ENCODE data around the gene ZNF664. TPM values are rescaled to one million over a fixed set of nuclear protein-coding genes. Genes with fewer than 3 reads are reported as not detected.

The ZNF664 gene
- total RNA-seq, 1 donor from 2014 or later, result 134 TPM

- peaks cover 20% of the 10 kb centered on the region for H3K4me1 Mint-ChIP-seq (ENCODE audit: unreplicated experiment)
- no peak for TF ChIP-seq CTCF (IDR thresholded peaks at IDR 0.05)
- no peaks in the 10 kb centered on the region for H3K27me3 Mint-ChIP-seq (ENCODE audit: unreplicated experiment)
- no peaks in the 10 kb centered on the region for H3K9me3 Mint-ChIP-seq (ENCODE audit: unreplicated experiment)
- no peak overlapping the region for H3K27ac Mint-ChIP-seq (ENCODE audit: unreplicated experiment)
- DNase-seq (ENCODE audit: extremely low spot score, unreplicated experiment), result no peak
- peaks cover 7% of the 10 kb centered on the region for H3K36me3 Mint-ChIP-seq (ENCODE audit: unreplicated experiment)
- no peak overlapping the region for H3K4me3 Mint-ChIP-seq (ENCODE audit: unreplicated experiment)
Observed at GRCh38 chr12:123958876-123959275, 14.1 kb upstream of the ZNF664 start.

DNA sequence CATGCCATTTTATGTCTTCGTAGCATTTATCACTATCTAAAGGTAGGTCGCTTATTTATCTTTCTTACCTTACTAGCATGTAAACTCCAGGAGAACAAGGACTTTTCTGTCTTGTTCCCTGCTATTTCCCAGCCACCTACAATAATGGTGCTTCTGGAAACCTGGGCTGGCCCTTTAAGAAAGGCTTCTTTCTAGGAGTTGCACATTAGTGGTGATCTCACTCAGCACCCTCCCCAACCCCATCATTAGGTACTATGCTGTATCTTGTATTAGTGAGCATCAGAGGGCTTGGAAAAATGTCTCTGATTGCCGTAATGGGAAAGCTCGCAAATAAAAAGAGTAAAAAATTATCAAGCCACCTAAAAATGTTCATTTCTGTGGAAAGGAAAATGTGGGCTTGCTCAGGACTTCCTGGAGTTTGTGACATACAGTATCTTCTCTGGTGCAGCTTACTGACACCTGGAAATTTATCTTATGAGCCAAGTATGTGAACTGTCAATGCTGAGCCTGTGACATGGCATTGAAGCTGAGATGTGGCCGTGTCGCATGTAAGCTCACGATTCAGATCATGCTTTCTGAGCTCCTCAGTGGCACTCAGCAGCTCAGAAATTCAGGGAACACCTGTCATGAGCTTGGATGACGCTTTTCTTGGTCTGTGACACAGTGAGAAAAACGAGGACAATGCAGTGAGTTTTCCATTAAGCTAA is 12.8 kb upstream of the ZNF664 start:
- no peaks in the 10 kb centered on the region for H3K9me3 Mint-ChIP-seq (ENCODE audit: unreplicated experiment)
- no peak overlapping the region for H3K4me3 Mint-ChIP-seq (ENCODE audit: unreplicated experiment)
- H3K4me1 Mint-ChIP-seq (ENCODE audit: unreplicated experiment), result peaks cover 20% of the 10 kb centered on the region
- TF ChIP-seq CTCF (IDR thresholded peaks at IDR 0.05), result no peak
- no peaks in the 10 kb centered on the region for H3K27me3 Mint-ChIP-seq (ENCODE audit: unreplicated experiment)
- H3K36me3 Mint-ChIP-seq (ENCODE audit: unreplicated experiment), result peaks cover 7% of the 10 kb centered on the region
- DNase-seq (ENCODE audit: extremely low spot score, unreplicated experiment), result no peak
- no peak overlapping the region for H3K27ac Mint-ChIP-seq (ENCODE audit: unreplicated experiment)

DNA sequence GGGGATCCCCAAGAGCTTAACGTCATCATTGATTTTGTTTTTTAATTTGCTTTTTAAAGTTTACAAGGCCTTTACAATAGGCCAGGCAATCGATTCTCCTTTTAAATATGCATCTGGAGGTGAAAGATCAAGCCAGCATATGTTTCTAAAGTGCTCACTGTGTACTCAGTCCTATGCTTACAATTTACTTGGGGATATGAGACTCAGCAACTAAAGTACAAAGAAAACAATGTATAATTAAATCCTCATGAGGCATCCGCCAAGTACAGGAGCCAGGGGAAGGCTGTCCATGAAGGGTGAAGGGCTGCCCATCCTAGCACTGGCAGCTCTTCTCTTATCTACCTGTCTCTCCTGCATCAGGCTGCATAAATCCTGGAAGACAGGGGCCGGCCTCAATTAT is 12.2 kb upstream of the ZNF664 start:
- no peak for DNase-seq (ENCODE audit: extremely low spot score, unreplicated experiment)
- no peak overlapping the region for H3K27ac Mint-ChIP-seq (ENCODE audit: unreplicated experiment)
- peaks cover 20% of the 10 kb centered on the region for H3K4me1 Mint-ChIP-seq (ENCODE audit: unreplicated experiment)
- H3K36me3 Mint-ChIP-seq (ENCODE audit: unreplicated experiment), result peaks cover 7% of the 10 kb centered on the region
- no peaks in the 10 kb centered on the region for H3K9me3 Mint-ChIP-seq (ENCODE audit: unreplicated experiment)
- no peak for TF ChIP-seq CTCF (IDR thresholded peaks at IDR 0.05)
- no peaks in the 10 kb centered on the region for H3K27me3 Mint-ChIP-seq (ENCODE audit: unreplicated experiment)
- H3K4me3 Mint-ChIP-seq (ENCODE audit: unreplicated experiment), result no peak overlapping the region

DNA sequence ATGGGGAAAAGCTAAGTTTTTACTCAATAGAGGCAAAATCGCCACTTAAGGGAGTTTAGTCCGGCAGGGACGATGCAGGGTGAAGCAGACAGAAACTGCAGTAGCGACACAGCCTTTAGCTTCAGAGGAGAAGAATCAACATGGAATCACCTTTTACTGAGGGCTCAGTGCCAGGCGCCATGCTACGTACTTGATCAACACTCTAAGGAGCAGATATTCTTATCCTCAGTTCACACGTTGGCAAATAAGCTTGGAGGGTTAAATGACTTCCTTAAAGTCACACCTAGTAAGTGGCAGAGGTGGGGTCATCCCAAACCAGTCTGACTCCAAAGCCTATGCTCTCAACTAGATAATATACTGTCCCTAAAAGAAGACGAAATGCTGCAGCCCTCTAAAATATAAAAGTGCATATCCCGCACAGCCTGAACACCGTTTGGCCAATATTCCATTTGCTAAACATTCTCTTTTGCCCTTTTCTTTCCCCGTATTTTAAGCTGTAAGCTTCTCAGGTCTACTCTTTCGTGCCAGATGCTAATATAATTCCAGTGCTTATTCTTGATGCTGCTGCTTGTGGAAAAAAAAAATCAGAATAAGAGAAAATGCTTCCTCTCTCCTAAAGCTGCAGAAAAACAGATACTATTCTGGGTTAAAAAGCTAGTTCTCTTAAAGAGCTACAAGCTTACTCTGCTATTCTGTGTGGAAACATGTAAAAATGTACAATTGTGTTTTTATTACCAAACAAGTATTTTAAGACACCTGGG is 11.2 kb upstream of the ZNF664 start:
- Mint-ChIP-seq H3K27ac (ENCODE audit: unreplicated experiment) (no peak overlapping the region), H3K4me1 (ENCODE audit: unreplicated experiment) (peaks cover 20% of the 10 kb centered on the region), H3K4me3 (ENCODE audit: unreplicated experiment) (no peak overlapping the region)

More for the DNA sequence above, 11.2 kb upstream of the ZNF664 start:
- TF ChIP-seq CTCF (IDR thresholded peaks at IDR 0.05), result no peak
- no peak for DNase-seq (ENCODE audit: extremely low spot score, unreplicated experiment)
- Mint-ChIP-seq H3K9me3 (ENCODE audit: unreplicated experiment) (no peaks in the 10 kb centered on the region), H3K36me3 (ENCODE audit: unreplicated experiment) (peaks cover 7% of the 10 kb centered on the region), H3K27me3 (ENCODE audit: unreplicated experiment) (no peaks in the 10 kb centered on the region)

All from osteocyte (in vitro differentiated cells).